ENCODE data around the gene TP53.

TP53 gene

DNA sequence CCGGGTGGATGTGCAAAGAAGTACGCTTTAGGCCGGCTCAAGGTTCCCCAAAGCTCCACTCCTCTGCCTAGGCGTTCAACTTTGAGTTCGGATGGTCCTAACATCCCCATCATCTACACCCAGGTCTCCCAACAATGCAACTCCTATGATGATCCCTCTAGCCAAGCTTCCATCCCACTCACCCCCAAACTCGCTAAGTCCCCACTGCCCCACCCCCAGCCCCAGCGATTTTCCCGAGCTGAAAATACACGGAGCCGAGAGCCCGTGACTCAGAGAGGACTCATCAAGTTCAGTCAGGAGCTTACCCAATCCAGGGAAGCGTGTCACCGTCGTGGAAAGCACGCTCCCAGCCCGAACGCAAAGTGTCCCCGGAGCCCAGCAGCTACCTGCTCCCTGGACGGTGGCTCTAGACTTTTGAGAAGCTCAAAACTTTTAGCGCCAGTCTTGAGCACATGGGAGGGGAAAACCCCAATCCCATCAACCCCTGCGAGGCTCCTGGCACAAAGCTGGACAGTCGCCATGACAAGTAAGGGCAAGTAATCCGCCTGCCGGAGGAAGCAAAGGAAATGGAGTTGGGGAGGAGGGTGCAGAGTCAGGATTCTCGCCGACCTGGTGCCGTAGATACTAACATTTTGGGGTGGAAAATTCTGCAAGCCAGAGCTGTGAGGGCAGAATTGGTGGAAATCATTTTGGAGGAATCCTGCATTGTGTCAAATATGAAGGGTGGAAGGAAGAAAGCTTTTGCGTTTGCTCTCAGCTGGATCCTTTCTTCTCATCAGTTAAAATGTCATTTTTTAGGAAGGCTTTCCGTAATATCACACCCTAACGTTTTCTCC, at the start of gene TP53:
Gene TP53 (minus strand): TSS at position 419 of the 836 bp plus-strand sequence. CDS start 10,896 bp downstream, outside the sequence.
- DNase-seq, result peak; percentile 89

DNA sequence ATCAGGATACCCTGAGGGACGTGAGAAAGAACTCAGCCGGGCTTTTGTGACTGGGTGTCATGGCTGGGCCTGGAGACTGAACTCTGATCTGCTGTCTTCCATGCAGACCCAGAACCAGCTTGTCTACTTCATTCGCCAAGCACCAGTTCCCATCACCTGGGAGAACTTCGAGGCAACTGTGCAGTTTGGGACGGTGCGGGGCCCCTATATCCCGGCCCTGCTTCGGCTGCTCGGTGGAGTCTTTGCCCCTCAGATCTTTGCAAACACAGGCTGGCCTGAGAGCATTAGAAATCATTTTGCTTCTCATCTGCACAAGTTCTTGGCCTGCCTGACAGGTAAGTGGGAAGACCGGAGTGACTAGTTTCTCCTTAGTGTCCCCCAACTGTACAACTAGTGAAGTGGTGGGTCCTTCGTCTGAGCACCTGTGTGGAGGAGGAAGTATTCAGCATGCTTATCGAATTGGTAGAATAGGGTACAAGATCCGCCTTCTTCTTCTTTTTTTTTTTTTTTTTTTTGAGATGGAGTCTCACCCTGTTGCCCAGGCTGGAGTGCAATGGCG, 45.8 kb upstream of the TP53 start:
- DNase-seq, result no peak

DNA sequence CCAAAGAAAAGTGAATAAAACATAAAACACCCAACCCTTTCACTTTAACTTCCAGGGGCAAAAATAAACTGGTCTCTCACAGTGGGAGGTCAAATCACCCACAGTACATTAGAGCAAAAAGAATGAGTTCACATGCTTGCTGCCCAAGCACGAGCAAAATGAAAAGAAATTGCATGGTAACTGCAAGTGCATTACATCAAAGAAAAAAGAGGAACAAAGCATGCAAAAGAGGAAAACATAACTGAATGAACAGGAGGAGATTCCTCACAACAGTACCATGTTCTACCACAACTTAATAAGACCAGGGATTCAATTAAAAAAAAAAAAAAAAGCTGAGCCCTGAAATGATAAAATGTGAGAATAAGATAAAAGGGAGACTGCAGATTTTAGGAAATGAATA, 42.5 kb upstream of the TP53 start:
- no peak for DNase-seq

DNA sequence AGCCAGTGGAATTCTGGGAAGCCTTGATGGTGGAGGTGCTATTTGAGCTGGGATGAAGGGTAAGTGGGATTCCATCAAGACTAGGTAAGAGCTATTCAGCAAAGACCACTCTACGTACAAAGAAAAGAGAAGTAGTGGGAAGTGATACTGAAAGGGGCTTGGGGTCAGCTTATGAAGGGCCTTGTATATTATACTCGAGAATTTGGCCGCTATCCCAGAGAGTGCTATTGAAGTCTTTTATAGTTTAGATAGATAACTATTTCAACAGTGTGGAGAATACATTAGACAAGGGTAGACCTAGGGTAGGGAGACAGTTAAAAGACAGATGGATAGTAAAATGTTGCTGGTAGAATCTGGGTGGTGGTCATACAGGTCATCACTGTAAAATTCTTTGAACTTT, 40.6 kb upstream of the TP53 start:
- no peak for DNase-seq

DNA sequence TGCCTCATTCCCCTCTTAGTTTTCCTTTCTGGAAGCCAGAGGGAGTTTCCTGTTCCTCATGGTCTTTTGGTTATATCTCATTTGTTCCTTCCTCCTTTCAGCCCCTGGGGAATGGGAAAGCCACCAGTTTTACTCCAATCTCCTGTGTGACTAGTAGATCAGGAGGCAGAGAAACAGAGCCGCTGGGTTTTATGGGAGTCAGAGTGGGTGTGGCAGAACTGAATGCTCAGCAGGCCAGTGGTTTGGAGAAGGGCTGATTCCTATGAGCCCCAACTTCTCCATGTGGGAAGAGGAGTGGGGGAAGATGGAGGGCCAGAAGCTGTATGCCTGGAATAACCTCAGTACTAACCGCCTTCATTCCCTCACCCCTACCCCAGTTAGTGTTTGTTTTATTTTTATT, 34.3 kb upstream of the TP53 start:
- no peak for DNase-seq

DNA sequence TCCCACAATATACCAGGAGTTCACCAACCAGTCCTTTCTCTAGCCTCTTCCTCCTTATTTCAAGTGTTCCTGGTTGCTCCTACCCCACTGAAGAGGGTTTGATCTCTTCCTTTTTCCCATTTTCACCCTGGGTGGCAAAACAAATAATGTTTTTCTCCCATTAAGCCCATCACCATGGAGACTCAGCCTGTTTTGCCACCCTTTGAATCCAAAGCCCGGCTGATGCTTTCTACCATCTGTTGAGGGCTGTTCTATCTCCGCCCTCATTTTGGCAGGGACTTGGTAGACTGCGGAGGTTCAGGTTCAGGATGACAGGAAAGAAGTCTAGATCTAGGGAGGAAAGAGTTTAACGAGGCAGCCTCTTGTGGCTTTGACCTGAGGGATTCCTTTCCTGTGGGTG, 32.8 kb upstream of the TP53 start:
- DNase-seq, result no peak

DNA sequence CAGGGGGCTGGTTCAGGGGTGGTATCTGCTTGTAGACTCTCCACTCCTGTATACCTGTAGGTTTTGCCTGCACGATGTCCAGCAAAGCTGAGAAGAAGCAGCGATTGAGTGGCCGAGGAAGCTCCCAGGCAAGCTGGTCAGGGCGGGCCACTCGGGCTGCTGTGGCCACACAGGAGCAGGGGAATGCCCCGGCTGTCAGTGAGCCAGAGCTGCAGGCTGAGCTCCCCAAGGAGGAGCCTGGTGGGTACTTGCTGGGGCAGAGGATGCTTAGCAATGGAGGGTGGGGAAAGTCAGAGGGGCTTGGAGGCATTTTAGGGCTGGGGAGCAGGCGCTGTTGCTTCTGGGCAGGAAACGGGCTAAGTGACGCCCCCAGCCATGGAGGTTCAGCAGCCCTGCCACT, 32.4 kb upstream of the TP53 start:
- DNase-seq, result no peak

DNA sequence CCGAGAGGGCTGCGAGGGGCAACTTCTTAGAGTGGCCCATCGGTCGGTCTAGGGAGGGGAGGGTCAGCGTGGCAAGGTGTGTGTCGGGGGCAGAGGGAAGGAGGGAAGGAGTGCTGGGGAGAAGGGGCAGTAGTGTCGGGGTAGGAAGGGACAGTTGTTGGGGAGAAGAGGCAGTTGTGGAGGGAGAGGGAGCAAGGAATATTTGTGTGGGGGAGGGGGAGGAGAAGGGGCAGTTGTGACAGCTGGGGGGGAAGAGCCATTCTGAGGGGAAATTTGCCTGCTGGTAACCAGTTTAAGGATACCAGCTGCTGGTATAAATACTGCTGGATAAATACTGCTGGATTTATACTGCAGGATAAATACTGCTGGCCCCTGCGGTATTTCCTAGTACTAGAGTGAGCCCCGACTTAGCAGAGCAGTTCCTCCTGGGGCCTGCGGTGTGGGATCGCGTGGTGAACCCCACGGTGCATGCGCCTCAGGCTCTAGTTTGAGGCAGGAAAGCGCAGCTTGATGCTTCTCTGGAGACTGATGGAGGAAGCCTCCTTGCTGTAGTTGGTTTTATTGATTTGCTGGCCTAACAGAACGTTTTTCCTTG, 30.6 kb upstream of the TP53 start:
- peak; percentile 47 for DNase-seq

DNA sequence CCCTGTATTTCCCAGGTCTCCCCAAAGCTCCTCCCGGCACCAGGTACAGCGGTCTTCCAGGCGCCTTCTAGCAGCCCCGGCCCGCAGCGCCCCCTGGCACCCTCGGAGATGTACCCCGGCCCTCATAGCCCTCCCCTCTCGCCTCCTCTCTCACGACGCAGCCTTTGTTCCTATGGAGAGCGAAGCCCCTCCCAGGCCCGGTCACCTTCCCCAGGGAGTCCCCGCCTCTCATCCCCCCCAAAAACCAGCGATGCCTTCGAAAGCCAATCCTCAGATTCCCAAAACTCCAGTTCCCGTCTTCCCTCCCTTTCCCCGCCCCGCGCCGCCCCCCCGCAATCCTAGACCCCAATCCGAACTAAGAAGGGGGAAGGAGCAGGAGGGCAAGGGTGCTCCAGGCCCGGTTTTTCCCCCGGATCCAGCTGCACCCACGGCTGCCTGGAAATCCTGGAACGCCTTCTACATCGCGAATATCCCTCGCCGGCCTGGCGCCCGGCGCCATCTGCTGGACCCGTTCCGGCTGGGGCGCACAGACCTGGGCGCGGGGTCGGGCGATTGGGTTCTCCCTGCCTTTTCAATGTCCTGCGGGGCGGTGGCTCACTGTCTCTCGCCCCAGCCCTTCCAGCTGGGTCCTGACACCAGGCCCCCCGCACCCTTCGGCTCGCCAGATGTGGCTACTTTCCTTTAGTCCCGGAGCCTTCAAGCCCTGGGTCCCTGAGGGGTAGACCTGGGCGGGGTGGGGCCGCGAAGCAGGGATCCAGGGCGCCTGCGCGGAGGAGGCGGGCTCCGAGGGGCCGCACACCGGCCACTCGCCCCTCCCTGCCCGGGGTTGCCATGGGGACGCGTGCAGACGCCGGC, 29.8 kb upstream of the TP53 start, which contains the start of gene DNAH2:
Gene DNAH2 (plus strand): TSS at position 844 of the 855 bp plus-strand sequence. CDS start 1,991 bp downstream, outside the sequence.
- peak; percentile 80 for DNase-seq

DNA sequence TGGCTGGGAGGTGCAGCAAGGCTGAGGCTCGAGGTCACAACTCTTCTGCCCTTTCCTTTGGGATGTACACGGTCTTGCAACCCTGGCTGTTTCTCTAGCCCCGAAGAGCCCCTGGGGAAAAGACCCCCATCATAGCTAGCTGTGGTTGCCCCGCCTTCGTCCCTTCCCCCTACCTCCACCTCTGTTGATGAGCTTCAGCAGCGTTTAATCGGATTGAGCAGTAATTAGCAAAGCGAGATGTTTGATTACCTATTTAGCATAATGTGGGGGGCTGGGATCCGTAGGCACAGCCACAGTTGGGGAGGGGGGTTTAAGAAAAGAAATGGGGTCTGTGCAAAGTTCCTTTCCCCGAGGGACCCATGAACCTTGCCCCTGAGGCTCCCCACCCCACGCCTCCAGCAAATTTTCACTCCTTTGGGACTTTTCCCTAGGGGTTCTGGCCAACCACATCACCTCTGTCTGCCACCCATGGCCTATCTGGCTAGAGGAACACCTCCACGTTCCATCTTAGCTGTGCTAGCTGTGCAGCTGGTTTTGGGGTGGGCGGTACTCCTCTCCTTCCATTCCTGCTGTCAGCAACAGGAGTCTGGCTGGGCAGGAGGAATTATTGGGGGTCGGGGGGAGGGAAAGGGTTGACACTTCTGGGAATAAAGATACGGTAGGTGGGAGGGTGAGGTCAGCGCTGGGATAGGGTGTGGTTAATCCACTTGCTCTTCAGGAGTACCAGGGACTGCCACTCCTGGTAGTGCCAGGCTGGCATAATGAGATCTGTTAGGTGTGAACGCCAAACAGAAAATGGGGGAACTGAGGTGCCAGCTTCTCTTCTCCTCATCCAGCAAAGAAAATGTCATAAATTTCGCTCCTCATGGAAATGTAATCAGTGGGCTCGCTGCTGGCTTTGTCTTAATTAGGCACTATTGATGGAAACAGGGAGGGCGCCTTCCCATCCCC, 28.9 kb upstream of the TP53 start:
- DNase-seq, result no peak

DNA sequence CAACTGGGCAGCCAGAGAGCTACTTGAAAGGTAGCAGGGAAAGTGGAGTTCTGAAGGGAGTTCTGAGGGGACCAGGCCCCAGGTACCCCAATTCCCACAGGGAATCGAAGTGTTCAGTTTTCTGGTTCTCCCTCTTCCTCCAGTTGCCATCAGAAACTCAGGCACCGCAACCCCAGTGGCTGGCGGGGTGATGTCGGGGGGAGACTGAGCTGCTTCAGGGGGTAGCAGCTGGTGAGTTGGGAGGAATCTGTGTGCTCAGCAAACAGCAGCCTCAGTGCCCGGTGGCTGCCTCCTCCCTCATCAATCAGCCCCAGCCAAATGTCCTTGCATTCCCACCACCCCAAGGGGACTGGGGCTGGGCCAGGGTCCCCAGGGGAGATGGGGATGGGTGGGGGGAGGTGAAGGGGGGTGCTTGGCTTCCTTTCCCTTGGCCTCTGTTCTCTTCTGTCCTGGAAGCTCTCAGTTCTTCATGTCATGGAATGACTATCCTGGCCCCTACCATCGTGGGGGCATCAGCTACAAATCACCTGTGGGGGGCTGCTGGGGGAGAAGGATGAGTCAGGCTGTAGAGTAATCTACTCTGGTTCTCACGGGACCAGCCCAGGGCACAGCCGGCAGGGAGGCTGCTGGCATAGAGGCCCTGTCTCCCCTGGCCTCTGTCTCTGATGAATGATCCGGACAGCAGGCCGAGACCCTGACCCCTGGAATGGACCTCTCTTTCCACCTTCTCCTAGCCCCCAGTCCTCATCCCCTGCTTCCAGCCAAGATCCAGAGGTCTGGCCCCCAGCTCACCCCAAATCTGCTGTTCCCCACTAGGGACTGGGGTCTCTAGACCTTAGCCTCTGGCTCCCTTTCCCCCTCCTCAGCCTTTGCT, 27.7 kb upstream of the TP53 start:
- no peak for DNase-seq

DNA sequence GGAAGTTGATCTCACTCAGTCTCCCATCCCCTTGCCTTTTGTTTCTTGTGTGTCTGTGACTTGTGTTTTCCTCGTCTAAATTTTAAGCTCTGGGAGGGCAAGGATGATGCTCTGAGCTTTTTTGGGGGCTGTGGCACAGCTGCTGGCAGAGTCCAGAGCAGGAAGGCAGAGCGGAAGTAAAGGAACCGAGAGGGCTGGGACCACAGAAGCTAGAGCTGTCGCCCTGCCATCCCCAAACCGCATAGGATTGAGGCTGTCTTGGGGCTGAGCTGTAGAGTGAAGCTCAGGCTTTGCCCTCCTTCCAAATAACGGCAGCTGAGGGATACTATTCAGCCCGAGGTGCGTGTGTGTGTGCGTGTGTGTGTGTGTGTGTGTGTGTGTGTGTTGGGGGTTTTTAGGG, 26.5 kb upstream of the TP53 start:
- no peak for DNase-seq

DNA sequence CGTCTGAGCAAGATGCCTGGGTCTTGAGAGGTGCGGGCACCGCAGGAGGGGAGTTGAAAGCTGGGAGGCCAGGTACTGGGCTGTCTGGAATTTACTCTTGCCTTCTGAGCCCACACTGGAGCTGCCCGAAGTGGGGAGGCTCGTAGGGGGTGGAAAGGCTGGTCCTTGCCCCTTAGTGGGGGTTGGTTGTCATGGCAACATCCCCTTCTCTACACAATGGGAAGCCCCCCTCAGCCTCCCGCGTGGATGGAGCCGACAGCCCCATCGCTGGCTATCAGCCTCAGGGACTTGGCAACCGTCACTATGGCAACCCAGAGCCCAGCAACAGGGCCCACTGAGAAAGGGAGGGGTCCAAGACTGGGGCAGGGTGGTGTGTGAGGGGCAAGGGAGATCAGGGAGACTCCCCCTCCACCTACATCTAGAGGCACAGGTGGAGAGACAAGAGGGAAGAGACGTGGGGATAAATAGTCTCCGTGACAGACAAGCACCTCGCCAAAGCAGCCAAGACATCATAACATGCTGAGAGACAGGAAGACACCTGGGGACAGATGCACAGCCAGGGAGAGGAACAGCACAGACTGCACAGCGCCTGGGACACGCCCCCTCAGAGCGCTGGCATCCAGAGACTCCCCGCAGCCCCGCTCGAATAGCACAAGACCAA, 25.0 kb upstream of the TP53 start:
- no peak for DNase-seq

DNA sequence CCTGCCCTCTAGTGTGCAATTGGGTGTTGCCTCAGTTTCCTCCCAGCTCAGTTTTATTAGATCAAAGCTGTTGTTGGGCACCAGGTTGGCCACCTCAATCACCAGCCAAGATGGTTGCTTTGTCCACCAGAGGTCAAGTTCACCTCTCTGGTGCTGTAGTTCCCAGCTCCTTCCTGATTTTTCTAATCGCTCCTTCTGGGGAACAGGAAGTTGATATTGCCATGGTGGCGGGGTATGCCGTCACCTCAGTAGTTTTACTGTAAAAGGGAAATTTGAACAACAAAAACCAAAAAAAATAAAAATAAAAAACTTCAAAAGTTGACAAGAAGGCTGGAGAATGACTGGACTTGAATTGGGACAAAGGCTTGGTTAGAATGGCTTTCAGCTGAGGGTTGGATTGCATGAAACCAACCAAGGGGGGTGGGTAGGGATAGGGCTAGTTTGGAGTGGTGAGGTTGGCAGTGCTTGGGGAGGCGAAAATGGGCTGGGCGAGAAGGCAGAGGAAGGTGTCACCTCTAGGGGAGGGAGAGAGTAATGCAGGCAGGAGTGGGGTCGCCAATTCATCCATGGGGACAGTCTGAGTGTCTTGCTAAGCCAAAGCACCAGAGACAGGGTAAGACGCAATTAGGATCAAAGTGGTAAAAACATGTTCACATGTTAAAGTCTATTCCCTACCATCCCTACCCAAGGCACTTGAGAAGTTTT, 23.9 kb upstream of the TP53 start:
- DNase-seq, result no peak

DNA sequence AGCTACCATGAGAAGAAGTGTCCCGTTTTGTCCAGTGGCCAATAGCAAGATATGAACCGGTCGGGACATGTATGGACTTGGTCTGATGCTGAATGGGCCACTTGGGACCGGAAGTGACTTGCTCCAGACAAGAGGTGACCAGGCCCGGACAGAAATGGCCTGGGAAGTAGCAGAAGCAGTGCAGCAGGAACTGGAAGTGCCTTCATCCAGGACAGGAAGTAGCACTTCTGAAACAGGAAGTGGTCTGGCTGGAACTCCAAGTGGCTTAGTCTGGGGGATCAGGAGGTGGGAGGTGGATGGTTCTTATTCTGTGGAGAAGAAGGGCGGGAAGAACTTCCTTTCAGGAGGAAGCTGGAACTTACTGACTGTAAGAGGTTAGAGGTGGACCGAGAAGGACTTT, 23.0 kb upstream of the TP53 start:
- DNase-seq, result no peak

DNA sequence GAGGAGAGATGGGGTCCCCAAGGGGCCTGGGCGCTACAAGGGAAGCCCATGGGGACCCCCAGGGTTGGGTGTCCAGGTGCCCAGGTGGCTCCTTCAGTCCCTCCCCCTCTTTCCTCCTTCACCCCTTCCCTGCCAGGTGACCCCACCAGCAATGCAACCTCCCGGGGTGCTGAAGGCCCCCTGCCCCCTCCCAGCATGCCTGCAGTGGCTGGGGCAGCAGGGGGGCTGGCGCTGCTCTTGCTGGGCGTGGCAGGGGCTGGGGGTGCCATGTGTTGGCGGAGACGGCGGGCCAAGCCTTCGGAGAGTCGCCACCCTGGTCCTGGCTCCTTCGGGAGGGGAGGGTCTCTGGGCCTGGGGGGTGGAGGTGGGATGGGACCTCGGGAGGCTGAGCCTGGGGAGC, 21.7 kb upstream of the TP53 start:
- no peak for DNase-seq

DNA sequence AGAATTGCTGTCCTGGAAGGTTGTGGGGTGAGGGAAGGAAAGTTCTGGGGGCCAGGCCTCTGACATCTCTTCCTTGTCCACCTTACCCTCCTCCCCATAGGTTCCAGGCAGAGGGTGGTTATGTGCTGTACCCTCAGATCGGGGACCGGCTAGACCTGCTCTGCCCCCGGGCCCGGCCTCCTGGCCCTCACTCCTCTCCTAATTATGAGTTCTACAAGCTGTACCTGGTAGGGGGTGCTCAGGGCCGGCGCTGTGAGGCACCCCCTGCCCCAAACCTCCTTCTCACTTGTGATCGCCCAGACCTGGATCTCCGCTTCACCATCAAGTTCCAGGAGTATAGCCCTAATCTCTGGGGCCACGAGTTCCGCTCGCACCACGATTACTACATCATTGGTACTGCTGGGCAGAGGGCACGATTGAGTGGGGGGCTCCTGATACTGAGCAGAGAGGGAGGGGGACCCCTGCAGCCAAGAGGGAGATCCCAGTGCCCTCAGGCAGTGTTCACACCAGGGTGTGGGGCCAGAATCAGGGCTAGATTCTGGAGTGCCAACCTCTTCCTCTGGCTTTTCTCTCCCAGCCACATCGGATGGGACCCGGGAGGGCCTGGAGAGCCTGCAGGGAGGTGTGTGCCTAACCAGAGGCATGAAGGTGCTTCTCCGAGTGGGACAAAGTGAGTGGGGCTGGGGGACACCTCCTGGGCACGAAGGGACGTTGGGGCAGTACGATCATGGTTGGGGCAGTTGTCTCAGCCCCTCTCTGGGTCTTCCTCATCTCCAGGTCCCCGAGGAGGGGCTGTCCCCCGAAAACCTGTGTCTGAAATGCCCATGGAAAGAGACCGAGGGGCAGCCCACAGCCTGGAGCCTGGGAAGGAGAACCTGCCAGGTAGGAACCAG, 20.8 kb upstream of the TP53 start:
- no peak for DNase-seq

DNA sequence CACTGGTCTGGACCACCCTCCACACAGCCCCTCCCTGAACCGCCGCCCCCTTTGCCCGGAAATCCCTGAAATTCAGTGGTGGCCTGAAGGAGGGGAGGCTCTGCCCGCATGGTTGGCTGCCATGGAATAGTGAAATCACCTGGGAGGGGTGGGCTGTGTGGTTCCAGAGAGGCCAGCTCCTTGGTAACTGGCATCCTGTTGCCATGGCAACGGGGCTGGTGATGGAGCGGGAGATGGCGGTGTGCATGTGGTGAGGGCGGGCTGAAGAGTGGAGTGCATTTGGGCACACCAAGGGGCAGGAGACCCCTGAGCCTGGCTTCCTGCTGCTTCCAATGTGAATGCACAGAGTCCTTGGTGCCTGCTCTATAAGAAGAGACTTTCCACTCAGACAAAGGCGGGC, 20.2 kb upstream of the TP53 start:
- no peak for DNase-seq
